ENCODE measurements around the gene TEX14.
"Not testable (repeated sequence)": the region's sequence is repeated elsewhere in the genome, so short reads cannot be mapped to it uniquely, and the experiment has no call there.

Gene TEX14

GRCh38 chr17:58593123-58593522, 98.7 kb downstream of the TEX14 start:
- no peak for DNase-seq

- DNase-seq: no peak
Measured at GRCh38 chr17:58591455-58591854, 100.4 kb downstream of the TEX14 start.

- DNase-seq: no peak
Measured at GRCh38 chr17:58590377-58590776, 101.5 kb downstream of the TEX14 start.

- peak; percentile 65 for DNase-seq
Measured at GRCh38 chr17:58587713-58588117, 104.1 kb downstream of the TEX14 start.

- no peak for DNase-seq
Measured at GRCh38 chr17:58586009-58586644, 105.7 kb downstream of the TEX14 start.

- DNase-seq: no peak
Measured at GRCh38 chr17:58585554-58585953, 106.3 kb downstream of the TEX14 start.

GRCh38 chr17:58583486-58583885, 108.4 kb downstream of the TEX14 start:
- no peak for DNase-seq

- DNase-seq: not testable (repeated sequence)
Measured at GRCh38 chr17:58582718-58583117, 109.1 kb downstream of the TEX14 start.

GRCh38 chr17:58580671-58581070, 111.2 kb downstream of the TEX14 start:
- no peak for DNase-seq

- DNase-seq: peak; percentile 47
Measured at GRCh38 chr17:58577696-58578095, 114.1 kb downstream of the TEX14 start.

GRCh38 chr17:58576679-58577367, 115.0 kb downstream of the TEX14 start:
- no peak for DNase-seq

GRCh38 chr17:58575511-58575910, 116.3 kb downstream of the TEX14 start:
- DNase-seq: no peak

- DNase-seq: no peak
Measured at GRCh38 chr17:58574025-58574424, 117.8 kb downstream of the TEX14 start.

- DNase-seq: no peak
Measured at GRCh38 chr17:58572846-58573245, 119.0 kb downstream of the TEX14 start.

GRCh38 chr17:58570758-58571157, 121.1 kb downstream of the TEX14 start:
- no peak for DNase-seq

GRCh38 chr17:58569196-58569595, 122.6 kb downstream of the TEX14 start:
- DNase-seq: no peak

- no peak for DNase-seq
Measured at GRCh38 chr17:58568044-58568799, 123.6 kb downstream of the TEX14 start.

- no peak for DNase-seq
Measured at GRCh38 chr17:58565389-58566311, 126.2 kb downstream of the TEX14 start.

- no peak for DNase-seq
Measured at GRCh38 chr17:58564971-58565370, 126.9 kb downstream of the TEX14 start.

GRCh38 chr17:58564243-58564642, 127.6 kb downstream of the TEX14 start:
- DNase-seq: no peak

- DNase-seq: no peak
Measured at GRCh38 chr17:58560511-58560910, 131.3 kb downstream of the TEX14 start.

GRCh38 chr17:58557981-58558380, 133.9 kb downstream of the TEX14 start:
- DNase-seq: no peak

- no peak for DNase-seq
Measured at GRCh38 chr17:58556833-58557250, 135.0 kb downstream of the TEX14 start.
